Measurements from ENCODE around the gene KLK3.

GRCh38 chr19:50875795-50876422 is 21.2 kb downstream of the KLK3 start:
- TF ChIP-seq, protein P1, sequence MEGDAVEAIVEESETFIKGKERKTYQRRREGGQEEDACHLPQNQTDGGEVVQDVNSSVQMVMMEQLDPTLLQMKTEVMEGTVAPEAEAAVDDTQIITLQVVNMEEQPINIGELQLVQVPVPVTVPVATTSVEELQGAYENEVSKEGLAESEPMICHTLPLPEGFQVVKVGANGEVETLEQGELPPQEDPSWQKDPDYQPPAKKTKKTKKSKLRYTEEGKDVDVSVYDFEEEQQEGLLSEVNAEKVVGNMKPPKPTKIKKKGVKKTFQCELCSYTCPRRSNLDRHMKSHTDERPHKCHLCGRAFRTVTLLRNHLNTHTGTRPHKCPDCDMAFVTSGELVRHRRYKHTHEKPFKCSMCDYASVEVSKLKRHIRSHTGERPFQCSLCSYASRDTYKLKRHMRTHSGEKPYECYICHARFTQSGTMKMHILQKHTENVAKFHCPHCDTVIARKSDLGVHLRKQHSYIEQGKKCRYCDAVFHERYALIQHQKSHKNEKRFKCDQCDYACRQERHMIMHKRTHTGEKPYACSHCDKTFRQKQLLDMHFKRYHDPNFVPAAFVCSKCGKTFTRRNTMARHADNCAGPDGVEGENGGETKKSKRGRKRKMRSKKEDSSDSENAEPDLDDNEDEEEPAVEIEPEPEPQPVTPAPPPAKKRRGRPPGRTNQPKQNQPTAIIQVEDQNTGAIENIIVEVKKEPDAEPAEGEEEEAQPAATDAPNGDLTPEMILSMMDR (IDR thresholded peaks at IDR 0.05; ENCODE audit: low read depth, low read length), result no peak
- TF ChIP-seq EZH2phosphoT487 (IDR thresholded peaks at IDR 0.05; ENCODE audit: low read depth), result no peak

Data from OCI-LY3 (cell line).